Stimulated activated CD4-positive, alpha-beta T cell treated with anti-CD3 and anti-CD28 coated beads, Interleukin-1b, Interleukin-23, amount 100 ng/mL, for 4 hours (primary cell): ENCODE measurements around the gene CD200R1L.

ENCODE experiments used
- DNase-seq, 2 donors: peaks; one replicate each; pipeline ENCODE4 v3.0.0-alpha.2; 2020; ENCODE audit warnings: low read depth in 2 of 2

CD200R1L gene

GRCh38 chr3:112822064-112823055, 24.3 kb downstream of the CD200R1L start:
- DNase-seq: no peak

GRCh38 chr3:112818289-112818688, 28.4 kb downstream of the CD200R1L start:
- DNase-seq: no peak

DNA sequence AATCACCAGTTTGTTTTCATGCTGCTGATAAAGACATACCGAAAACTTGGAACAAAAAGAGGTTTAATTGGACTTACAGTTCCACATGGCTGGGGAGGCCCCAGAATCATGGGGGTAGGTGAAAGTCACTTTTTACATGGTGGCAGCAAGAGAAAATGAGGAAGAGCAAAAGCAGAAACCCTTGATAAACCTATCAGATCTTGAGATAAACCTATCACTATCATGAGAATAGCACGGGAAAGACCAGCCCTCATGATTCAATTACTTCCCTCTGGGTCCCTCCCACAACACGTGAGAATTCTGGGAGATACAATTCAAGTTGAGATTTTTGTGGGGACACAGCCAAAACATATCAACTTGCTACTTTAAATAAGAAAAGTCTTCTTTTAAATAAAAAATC, 28.9 kb downstream of the CD200R1L start:
- no peak for DNase-seq

- no peak for DNase-seq
Measured at GRCh38 chr3:112817271-112817670, 29.4 kb downstream of the CD200R1L start.

DNA sequence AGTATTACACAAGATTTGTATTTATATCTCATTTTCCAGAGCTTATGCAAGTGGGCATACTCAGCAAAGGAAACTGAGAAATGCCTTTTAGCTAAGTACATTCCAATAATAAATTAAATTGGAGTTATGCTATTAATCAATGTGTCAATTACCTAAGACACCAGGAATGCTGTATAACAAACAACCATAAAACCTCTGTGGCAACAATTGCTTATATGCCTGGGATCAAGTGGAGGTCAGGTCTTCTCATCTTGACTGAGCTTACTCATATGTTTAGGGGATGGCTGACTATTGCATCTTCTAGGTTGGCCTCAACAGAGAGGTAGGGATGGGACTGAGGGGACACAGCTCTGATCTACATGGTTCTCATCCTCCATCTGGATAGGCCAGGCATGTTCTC, 30.7 kb downstream of the CD200R1L start:
- no peak for DNase-seq

DNA sequence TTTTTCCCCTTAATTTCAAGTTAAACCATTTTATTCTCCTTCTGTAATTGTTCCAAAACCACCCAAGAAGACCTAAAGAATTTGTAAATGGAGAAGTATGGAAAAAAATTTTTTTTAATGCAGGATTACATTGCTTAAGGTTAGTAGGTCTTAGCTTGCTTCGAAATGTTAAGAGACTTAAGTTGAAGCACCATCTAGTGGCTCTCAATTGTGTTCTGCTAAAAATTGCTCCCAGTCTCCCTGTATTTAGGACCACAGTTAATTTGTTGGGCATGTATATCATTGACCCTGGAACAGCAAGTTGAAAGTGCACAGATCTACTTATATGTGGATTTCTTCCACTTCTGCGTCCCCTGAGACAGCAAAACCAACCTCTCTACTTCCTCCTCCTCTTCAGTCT, 32.4 kb downstream of the CD200R1L start:
- no peak for DNase-seq

DNA sequence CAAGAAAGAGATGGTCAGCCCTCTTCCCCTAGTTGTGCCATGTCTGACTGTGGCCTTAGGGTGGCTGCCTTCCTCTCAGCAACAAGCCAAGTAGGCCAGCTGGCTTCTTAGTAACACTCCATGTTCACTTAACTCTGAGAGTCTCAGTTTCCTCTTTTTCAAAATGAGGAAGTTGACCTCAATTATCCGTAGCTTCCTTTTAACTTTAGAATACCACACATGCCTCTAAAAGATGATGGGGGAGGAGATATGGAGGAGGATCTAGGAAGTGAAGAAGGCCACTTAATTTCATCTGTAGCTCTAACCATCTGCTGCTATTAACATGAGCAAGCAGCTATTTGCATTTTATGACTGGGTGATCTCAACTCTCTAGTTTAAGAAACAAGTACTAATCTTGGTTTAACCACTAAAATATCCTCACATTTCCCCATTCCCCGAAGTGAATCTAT, 32.9 kb downstream of the CD200R1L start:
- no peak for DNase-seq

GRCh38 chr3:112813016-112813415, 33.6 kb downstream of the CD200R1L start:
- no peak for DNase-seq

DNA sequence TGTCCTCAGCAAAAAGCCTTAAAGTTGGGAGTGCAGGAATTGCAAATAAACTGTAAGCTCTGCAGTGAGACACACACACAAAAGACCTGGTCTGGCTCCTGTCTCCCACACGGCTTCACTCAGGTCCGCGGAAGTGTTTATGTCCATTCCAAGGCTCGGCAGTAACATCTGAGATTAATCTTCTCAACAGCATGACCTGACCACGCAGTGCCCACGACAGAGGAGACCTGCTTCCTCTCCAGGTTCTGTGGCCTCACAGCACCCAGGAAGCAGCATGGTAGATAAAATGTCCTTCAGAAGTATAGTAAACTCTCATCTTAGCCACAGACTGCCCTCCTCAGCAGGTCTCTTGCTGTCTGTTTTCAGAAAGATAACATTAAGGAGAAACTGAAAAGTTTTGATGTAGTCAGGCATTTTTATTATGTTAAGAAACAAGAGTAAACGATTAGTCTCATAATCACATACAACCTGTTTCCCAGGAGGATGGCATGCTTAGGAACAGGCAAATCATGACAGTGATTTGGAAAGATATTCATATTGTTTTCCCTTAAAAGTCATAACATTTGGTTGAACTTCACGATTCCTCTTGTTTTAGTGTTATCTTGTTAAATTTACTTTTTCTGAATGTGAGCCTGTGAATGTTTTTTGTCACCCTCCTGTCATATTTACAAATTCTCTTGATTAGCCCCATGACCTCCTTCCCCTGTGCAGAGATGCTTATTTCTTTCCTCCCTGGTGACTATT, 34.6 kb downstream of the CD200R1L start:
- DNase-seq: no peak

DNA sequence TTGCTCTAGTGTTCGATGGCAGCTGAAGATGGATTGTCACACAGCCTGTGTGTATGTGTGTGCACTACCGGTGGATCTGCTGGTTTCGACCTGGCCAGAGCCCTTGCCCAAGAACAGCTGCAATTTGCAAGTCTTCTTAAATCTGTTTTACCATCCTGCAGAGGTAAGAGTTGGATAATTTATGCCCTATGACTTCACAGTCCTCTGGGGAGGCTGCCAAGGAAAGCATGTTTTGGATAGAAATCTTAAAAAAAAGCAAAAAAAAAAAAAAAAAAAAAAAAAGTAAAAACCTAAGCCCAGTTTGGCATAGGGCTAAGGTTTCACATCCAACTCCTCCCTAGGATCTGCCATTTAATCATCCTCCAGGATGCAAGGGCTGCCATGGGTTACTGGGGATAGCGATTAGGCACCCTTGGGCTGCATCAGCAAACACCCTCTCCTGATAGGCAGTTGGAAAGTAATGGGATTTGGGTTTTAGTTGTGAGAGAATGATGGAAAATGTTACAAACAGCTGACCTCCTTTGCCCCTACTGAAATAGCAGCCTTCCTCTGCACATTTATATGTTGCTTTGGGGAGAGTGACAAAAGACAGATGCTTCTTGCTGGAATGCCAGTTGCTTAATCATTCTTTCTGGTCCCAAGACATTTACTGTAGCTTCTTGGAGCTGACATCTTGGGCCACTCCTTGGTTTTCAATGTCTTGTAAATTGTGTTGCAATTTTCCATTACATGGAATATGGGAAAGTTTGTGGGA, 35.4 kb downstream of the CD200R1L start:
- DNase-seq: no peak

- no peak for DNase-seq
Measured at GRCh38 chr3:112810561-112810960, 36.1 kb downstream of the CD200R1L start.

DNA sequence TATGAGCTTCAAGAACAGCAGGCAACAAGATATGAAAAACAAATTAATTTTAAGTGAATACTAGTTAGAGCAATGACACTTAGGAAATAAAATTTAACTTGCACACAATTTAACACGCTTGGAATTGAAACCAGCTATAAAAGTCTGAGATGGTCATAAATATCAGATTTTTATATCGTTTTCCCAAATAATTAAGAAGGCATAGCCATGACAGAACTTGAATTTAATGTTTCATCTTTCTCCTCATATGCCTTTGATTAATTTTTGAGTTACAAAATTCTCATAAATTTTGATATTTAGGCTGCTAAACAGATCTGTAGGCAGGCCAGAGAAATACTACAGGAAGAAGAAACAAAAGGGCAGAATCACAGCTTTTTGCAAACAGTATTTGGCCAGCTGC, 38.5 kb downstream of the CD200R1L start:
- DNase-seq: no peak

GRCh38 chr3:112807685-112808084, 39.0 kb downstream of the CD200R1L start:
- DNase-seq: no peak

DNA sequence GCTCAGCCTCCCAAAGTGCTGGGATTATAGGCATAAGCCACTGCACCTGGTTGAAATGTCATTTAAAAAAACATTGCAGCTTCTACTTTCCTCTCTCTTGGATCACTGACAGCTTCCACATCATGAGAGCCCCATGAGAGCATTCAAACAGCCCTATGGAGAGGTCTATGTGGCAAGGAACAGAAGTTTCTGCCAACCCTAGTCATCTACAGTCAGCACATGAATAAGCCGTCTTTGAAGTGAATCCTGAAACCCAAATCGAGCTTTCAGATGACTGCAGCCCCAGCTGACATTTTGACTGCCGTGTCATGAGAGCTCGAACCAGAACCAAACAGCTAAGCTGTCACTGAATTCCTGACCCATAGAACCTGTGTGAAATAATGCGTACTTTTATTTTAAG, 39.8 kb downstream of the CD200R1L start:
- DNase-seq: no peak

GRCh38 chr3:112805126-112805525, 41.5 kb downstream of the CD200R1L start:
- no peak for DNase-seq

DNA sequence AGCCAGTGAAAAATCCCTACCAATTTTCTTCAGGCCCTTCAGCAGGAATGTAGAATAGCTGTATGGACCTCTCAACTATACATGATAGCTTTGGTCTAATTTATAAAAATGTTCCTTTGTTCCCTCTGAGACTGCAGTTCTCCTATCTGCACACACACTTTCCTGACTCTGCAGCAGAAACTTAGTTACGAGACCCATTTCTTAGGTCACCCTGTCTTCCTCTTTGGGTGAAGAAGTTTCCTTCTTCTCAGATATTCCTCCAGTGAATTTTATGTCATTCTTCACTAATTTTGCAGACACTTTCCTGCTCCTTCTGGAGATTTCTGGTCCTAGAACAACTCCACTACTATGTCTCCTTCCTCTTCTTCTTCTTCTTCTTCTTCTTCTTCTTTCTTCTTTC, 42.6 kb downstream of the CD200R1L start:
- DNase-seq: no peak

DNA sequence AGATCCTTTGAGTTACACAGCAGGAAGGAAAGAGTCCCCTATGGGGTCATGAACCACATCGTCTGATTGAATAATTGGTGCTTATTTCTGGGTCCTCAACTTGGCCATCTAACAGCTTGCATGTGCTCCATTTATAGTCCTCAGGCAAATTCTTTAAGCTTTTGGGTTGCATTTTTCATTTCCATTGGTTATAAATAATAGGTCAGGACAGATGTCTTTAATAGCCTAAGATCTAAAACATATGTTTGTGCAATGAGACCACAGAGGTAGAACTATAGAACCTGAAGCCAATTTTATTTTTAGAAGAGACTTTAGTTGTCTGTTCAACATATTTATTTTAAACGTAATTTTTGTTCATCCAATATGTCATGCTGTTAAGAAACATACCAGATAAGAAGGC, 43.2 kb downstream of the CD200R1L start:
- DNase-seq: no peak

- DNase-seq: no peak
Measured at GRCh38 chr3:112802338-112802737, 44.3 kb downstream of the CD200R1L start.

DNA sequence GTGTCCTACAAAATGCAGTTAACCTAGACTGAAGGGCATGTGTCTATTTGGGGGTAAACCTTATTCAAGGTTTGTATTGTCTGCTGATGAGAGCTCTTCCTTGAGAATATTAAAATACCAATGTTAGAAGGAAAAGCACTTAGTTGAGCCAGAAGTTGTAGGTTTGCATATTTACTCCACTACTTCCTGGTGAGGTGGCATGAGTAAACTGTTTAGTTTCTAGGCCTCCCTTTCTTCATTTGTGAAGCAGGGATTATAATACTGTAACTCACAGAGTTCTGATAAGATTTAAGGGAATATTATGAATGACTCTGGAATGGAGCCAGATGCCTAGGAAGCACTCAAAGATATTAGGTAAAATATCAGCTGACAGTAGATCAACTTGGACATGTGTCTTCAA, 46.7 kb downstream of the CD200R1L start:
- no peak for DNase-seq

DNA sequence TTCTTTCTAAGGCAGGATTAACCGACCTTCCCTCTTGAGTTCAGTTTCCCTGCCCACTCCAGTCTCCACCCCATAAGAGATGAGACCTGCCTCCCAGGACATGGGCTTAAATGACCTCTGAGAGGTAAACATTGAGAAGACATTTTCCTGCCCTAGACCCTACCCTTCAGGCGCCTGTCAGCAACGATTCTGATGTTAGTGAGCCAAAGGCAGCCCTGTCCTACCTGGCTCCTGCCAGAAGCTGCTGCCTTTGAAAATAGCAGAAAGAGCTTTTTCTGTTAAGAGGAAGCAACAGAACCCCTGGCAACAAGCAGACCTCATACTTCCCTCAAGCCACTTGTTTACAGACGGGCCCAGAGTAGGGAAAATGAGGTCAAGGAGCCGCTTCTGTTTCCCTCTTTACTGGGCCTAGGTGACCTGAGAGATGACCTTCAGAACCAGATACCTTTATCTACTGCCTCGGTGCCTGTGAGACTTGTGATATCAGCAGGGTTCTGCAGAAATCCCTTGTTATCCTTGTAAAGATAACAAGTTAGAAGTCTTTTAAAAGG, 52.0 kb downstream of the CD200R1L start:
- no peak for DNase-seq

DNA sequence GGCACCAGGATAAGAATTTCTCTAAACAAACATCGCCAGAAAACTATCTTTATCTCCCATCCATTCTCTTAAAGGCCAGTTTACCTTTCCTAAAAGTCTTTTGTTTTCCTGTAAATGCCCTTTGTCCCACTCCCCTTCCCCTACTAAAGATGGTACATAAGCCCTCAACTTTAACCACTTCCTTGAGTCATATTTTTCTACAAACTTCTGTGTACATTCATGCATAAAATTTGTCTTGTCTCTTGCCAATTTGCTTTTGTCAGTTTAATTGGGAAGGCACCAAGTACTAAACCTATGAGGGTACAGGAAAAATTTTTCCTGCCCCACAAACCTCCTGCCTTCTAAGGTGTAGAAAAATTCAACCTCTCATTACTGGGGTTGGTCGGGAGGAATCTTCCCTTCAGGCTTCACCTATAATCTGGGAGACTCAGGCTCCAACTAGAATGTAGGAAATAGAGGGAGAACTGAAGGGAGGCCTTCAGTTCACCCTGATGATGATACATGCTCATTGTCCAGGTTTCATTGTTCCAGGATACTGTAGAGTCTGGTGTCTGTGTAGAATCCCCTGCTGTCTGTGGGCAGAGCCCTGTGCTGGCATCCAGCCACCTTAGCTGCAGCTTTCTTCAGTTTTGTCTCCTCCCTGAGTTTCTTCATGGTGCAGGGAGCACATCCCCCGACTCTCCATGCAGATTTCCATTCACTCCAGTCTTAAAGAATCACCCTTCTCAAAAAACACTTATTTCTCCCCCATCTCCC, 53.2 kb downstream of the CD200R1L start:
- DNase-seq: no peak
